GM21737 (cell line): ENCODE data around the gene ATXN2L.

Source experiments
- ATAC-seq: cut with Tn5 transposase; IDR thresholded peaks from one replicate; pipeline ENCODE4 v1.9.1; 2021; ENCODE audit warnings: mild to moderate bottlenecking, moderate library complexity; ENCODE audit not compliant: unreplicated experiment

The ATXN2L gene

DNA sequence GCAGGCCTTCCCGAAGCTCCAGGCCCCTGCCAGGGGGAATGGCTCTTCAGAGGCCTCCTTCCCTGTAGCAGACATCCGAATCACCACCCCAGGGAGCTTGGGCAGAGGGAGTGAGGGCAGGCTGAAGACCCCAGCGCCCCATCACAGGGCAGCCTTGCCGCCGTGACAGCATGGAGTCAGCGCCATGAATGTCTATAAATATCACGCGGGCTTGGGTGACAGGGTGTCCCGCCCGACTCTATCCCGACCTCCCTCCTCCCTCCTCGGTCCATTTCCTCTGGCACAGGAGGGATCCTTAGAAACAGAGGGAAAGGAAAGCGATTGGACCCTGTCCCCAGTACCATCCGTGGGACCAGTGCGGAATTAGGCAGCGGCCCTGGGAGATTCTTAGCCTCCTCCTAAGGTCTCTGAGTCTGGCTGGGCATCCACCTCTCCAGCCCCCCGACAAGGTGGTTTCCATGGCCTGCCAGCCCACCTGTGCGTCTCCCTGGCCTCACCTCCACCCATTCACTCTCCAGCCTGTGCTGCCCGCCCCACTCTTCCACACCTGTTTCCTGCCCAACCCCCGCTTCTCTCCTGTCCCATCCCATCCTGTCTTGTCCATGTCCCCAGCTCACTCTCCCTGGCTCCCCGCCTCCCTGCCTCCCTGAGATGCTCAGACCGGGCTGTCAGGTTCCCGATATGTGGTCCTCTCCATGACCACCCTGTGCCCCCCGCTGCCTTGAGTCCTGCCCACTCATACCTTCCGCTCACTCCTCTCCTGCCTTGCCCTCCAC lies 60.6 kb downstream of the ATXN2L start:
- no peak for ATAC-seq

DNA sequence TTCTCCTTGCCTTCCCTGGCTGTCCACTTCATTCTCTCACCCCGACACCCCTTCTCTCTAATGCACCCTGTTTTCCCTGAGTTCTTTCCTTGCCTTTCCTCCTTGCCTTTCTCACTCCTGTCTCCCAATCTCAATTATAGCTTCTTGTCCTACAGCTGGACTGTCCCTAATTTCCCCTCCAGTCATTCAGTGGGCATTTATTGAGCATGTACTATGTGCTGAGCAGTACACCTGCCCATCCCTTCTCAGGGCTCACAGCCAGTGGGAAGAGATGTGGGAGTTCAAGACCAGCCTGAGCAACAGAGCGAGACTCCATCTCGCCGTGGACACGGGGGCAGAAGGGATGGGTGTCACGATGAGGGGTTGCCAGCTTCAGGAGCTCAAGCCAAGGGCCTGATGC lies 61.2 kb downstream of the ATXN2L start:
- no peak for ATAC-seq
